OCI-M2 (cell line): ENCODE data around the gene RHOC.

ENCODE experiments used
- DNase-seq: peaks from one replicate; lab custom pipeline; 2025; ENCODE audit not compliant: unreplicated experiment; lab: John Stamatoyannopoulos, UW

RHOC gene

GRCh38 chr1:112686835-112687234 lies 20.1 kb downstream of the RHOC start:
- DNase-seq, result no peak

DNA sequence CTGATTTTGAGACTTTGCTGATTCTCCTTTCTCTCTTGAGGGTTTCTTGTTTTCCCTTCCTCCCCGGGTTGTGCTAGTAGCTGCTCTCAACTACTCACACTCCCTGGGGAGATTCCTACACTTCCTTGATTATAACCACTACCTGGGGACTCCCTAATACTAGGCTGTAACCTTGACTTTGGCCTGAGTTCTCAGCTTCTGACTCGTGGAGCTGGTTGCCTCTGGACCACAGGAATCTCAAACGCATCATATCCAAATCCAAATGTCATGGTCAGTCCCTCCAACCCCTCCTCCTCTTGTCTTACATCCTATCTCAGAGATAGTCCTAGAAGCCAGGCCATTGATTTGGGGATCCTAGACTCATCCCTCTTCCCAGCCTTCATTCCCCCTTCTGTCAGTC lies 20.5 kb downstream of the RHOC start:
- DNase-seq, result no peak

DNA sequence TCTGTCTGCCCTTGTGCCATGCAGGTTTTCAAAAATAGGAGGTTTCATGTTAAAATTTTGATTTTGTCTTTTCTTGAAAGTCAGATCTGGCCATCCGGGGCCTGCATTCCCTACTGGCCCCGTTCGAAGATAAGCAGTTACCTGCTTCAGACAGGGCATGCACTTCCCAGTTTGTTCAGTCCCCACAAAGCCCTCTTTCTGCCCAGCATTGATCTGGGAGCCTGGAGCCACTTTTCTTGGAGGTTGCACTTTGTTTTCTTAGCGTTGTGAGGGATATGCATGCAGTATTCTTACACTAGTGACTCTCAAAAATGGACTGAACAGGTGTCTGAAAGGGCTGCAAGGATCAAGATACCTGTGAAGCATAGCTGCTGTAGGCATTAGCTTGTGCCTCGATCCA lies 21.0 kb downstream of the RHOC start:
- no peak for DNase-seq

DNA sequence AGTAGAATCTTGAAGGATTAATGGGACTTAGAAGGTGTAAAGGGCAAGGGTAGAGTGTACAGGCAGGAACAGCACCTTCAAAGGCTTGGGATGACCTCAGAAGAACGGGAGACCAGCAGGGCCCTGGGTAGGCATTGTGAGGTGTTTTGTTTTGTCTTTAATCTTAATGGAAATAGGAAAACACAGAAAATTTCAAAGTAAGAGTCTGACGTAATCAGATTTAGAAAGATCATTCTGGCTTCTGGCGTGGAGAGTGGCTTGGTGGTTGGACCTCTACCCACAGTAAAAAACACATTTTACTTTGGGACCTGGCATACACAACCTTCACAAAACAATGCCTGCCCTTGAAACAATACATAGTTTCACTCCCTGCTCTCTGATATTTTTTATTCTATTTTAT lies 28.3 kb downstream of the RHOC start:
- DNase-seq, result no peak

DNA sequence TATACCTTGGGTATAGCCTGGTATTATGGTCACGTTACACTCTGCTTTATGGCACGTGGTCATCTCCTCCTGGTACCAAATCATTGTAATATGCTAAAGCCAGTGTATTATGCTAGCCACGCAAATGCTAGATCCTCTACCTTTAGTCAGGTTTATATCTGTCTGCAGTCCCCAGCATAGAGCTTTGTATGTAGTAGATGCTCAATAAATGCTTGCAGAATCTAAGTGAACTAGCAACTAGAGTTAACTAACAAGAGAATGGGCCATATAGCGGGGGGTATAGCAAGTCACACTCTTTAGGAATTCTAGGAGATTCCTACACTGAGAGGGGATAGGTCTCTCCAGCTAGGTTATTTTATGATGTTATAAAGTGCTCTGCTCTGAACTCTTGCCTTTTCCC lies 29.4 kb downstream of the RHOC start:
- no peak for DNase-seq

DNA sequence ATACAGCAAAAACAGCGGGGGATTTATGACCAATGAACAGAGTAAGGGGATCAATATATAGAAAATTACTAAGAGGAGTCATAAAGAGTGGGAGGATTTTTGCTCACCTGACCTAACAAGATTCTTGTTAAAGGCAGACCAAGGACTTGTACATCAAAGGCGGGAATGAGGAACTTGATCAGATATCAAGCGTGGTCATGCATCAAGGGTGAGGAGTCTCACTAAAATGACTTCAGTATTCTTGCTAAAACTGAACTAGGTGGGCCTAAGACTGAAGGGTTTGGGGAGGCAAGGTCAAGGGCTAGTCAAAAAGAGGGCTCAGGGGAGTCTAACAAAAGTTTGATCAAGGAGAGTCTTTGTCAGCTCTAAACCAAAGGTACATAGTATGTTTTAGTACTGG lies 30.4 kb downstream of the RHOC start:
- DNase-seq, result no peak

DNA sequence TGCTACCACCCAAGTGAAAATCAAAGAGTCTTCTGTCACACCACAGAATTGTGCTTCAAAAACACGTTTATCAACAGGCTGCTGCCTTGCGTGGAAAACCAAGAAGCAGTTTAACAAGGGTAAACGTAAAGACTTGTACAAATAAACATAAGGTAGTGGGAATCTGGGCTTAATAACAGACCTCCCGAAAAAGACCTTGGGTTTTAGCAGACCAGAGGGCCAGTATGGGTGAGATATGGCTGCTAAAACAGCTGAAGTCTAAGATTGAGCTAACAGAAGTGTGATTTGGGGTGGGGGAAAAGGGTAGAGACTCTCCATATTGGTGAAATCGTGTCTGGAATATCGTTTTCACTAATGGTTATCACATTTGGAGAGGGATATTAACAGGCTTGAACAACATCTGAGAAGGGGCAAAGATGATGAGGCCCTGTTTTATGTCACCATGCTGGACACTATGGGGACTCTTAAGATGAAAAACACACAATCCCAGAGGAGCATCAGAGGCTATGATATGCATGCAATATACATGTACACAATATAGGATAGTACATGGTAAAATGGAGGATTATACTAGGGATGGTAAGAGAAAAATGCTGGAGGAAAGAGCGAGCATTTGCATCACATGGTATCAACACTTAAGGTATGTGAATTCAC lies 31.1 kb downstream of the RHOC start:
- DNase-seq, result no peak

DNA sequence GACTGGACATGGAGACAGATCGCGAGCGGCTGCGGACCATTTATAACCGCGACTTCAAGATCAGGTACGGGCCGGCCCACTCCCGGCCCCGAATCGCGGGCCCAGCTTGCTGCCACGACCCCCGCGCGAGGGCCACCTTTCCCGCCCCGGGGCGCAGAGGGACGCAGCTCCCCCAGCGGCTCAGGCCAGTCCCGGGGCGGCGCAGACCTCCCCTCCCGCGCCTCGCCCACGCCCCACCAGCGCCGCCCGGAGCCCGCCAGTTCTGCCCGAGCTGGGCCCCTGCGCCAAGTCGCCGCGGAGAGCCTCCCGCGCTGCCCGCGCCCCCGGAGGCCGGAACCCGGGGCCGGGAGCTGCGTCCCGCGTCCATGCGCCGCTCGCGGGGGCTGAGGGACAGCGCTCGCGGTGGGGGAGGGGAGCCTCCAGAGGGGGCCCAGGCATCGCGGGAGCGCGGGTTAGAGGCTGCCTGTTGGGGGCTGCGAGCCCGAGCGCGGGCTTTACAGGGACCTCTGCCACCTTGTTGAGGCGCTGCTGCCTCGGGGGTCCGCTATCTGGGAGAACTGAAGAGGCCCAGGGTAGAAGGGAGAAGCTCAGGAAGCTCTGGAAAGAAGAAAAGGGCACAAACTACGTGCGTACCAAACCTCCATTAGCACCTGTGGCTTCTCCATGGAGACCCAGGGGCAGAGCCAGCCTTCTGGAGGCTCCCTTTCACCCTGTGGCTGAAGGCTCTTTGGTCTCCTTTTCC lies 31.8 kb downstream of the RHOC start:
- no peak for DNase-seq

GRCh38 chr1:112674440-112674985 lies 32.4 kb downstream of the RHOC start, which contains the start of gene MOV10:
Gene MOV10, plus strand, starts transcription at chr1:112674659. Its CDS starts 254 bp downstream, at chr1:112674913.
- DNase-seq, result no peak

- DNase-seq, result no peak
These were observed 33.1 kb downstream of the RHOC start for GRCh38 chr1:112673592-112674439.

- DNase-seq, result no peak
These were observed 34.1 kb downstream of the RHOC start for GRCh38 chr1:112672842-112673241.

DNA sequence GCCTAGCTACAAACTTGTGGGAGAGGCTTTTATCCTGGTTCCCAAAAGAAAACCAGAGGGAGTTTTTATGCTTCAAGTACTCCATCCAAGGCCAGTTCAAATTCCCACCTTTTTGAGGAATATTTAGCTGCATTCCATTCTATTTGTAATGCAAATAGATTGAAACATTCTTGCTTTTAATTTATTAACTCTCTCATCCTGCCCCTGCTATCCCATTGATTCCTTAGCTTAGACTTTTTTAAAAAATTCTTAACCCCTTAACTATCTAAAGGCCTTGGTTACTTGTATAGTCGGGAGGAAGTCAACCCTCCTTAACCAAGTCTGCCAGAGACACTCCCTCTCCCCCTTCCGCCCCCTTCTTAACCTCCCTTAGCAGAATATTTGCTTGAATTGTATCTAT lies 34.9 kb downstream of the RHOC start:
- no peak for DNase-seq

DNA sequence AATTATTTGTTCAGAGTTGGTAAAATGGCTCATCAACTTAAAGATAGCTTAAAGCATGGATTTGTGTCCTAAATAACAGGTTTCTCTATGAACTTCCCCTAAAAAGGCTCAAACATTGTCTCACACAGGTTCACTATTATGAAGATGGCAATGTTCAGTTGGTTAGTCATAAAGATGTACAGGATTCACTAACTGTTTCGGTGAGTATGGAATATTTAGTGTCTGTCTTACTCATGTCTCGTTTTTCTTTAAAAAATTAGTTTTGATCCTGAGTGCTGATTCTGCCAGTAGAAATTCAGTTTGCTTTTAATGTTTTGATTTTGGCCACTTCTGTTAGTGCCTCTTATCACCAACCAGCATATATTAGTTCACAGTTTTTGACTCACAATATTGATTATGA lies 40.0 kb downstream of the RHOC start:
- no peak for DNase-seq

DNA sequence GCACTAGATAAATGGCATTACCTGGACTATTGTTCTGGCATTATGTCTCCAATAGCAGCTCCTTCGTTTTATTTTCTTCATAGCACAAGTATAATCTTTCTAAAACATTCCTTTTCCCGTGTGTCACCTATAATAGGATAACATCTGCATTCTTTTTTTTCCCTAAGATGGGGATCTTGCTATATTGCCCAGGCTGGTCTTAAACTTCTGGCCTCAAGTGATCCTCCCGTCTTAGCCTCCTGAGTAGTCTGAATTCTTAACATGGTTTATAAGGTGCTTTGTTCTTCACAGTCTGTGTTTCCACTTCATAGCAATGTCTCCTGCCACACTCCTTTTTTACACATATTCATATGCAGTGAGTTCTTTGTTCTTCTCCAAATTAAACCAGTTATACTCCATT lies 41.1 kb downstream of the RHOC start:
- DNase-seq, result no peak

DNA sequence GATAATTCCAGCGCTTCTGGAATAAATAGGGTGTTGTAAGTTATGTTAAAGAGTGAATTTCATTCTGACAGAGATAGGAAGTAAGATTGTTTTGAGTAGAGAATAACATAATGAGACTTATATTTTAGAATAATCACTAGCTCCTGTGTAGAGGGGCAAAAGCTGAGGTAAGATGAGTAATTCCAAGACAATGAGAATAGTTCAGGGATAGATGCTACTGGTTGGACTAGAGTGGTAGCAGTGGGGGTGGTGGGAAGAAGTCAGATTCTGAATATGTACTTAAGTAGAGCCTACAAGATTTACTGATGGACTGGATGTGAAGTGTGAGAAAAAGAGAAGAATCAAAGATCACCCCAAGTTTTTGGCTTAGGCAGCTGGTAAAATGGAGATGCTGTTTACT lies 55.7 kb downstream of the RHOC start:
- DNase-seq, result no peak
